RPMI8226 (cell line): ENCODE data around the gene CD300A.

Experiments
- DNase-seq: peaks from one replicate; pipeline ENCODE4 v3.0.0-alpha.2; 2015

Gene CD300A

GRCh38 chr17:74522381-74523105, 56.1 kb downstream of the CD300A start:
- DNase-seq, result no peak

GRCh38 chr17:74523308-74523707, 56.9 kb downstream of the CD300A start:
- DNase-seq, result no peak

GRCh38 chr17:74524653-74525464, 58.4 kb downstream of the CD300A start:
- DNase-seq, result no peak

- no peak for DNase-seq
These were observed 59.0 kb downstream of the CD300A start for GRCh38 chr17:74525465-74525725.

GRCh38 chr17:74525781-74526288, 59.4 kb downstream of the CD300A start:
- DNase-seq, result no peak

- DNase-seq, result no peak
These were observed 60.2 kb downstream of the CD300A start for GRCh38 chr17:74526681-74527080.

GRCh38 chr17:74527081-74527480, 60.6 kb downstream of the CD300A start:
- no peak for DNase-seq

- DNase-seq, result no peak
These were observed 61.3 kb downstream of the CD300A start for GRCh38 chr17:74527756-74528155.

GRCh38 chr17:74528491-74529199, 62.2 kb downstream of the CD300A start:
- peak; percentile 68 for DNase-seq

- DNase-seq, result no peak
These were observed 62.8 kb downstream of the CD300A start for GRCh38 chr17:74529243-74529642.

- DNase-seq, result no peak
These were observed 64.4 kb downstream of the CD300A start for GRCh38 chr17:74530831-74531150.

GRCh38 chr17:74531231-74531761, 64.9 kb downstream of the CD300A start, which contains the start of gene CD300LB:
CD300LB (minus strand) TSS chr17:74531475; CDS start chr17:74531350, 125 bp downstream.
- no peak for DNase-seq

GRCh38 chr17:74532115-74532514, 65.7 kb downstream of the CD300A start:
- DNase-seq, result peak; percentile 66
